GM04503 (cell line): ENCODE measurements around the gene S100A4.
"Not testable (repeated sequence)": the region's sequence is repeated elsewhere in the genome, so short reads cannot be mapped to it uniquely, and the experiment has no call there.

Source experiments
- DNase-seq: peaks from one replicate; pipeline ENCODE4 v3.0.0-alpha.2; 2012; ENCODE audit warnings: low read depth

S100A4 gene

DNA sequence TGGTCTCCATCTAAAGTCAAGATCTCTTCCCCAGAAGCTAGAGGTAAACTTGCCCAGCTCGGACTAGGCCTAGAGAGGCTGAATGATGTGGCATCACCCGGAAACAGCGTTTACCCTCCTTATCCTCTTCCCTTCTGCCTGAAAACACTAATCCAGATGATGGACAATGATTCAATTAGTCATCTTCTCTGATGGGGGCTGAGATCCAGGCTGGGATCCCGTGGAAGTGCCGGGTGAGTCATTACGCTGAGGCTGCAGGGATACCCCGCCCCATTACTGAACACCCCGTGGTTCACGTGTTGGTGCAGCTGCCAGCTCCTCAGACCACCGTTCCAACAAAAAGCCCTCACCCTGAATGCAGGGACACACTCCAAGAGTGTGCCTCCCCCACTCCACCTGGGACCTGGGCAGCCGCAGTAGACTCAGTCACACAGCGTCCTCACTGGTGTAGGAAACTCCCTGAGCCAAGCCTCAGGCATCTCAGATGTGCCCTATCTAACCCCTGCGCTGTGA lies 11.9 kb downstream of the S100A4 start:
- peak; percentile 76 for DNase-seq

DNA sequence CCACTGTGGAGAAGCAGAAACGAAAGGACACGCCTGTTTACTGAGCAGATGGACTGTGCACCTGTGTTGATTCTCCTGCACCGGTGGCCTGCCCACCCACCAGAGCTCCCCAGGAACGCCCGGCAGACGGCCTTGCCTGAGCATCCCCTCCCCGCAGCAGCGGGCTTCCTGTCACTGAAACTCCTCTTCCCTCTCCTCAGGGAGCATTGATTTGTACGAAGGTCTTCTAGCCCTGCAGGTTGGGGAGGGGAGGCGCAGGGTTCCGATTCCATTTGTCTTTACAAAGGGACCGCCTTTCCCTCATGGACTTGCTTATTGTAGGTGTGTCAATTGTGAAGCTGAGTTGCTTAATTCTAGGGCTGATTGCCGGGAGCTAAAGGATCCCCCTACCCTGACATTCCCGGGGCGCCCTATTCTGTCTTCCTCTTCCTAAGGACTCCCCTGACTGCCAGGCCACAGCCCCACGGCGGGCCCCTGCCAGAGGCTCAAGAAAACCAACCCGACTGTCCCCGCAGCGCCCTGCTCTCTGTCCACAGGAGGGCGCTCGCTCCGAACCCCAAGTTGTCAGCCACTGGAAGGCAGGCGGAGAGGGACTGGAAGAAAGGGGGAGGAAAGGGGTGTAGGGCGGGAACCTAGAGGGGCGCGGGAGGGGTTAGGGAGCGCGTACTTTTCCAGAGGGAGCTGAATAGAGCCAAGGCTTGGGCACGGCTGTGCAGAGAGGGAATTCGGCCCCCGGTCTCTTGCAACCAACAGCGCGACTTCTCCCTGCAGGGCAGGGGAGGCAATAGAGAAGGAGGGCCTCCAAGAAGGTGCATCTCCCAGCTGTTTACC lies 12.6 kb downstream of the S100A4 start:
- DNase-seq, result no peak

DNA sequence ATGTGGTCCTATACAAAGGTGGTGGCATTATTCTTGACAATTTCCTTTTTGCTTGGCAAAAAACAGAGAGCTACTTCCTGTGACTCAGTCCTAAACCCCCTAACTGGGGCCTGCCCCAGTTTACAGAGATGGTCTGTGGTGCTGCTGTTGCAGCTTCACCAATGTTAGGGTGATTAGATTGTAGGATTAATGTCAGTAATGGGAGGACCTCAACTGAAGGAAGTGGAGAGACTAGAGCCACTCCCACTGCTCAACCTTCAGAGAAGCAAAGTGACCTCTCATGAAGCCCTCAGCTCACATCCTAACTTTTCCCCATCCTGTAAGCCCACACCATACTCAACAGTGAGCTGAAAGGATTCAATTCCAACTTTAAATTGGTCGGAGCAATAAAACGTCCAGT lies 13.4 kb downstream of the S100A4 start:
- no peak for DNase-seq

DNA sequence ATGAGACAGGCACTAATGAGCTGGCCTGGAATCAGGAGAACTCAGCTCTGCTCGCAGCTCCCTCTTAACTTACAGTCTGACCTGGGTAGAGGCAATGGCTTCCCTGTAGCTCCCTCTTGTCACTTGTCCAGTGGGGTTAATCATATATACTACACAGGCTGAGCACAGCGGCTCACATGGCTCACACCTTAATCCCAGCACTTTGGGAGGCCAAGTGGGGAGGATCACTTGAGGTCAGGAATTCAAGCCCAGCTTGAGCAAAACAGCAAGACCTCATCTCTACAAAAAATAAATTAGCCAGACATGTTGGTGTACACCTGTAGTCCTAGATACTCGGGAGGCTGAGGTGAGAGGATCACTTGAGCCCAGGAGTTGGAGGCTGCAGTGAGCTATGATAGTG lies 14.0 kb downstream of the S100A4 start:
- DNase-seq, result no peak

DNA sequence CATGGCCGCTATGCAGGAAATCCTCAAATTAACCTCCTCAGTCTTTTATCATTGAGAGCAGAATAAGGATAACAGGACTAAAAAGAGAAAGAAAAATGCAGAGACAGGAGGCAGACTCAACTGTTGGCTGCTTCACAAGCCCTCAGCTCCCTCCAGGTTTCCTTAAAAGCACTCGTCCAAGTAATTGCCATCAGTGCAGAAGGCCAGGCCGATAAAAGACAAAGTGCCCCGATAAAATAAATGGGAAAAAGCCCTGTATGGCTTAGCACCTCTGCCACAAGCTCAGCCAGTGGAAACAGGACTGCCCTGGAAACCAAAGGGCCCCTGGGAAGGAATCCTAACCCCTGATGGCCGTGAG lies 17.9 kb downstream of the S100A4 start:
- DNase-seq, result no peak

DNA sequence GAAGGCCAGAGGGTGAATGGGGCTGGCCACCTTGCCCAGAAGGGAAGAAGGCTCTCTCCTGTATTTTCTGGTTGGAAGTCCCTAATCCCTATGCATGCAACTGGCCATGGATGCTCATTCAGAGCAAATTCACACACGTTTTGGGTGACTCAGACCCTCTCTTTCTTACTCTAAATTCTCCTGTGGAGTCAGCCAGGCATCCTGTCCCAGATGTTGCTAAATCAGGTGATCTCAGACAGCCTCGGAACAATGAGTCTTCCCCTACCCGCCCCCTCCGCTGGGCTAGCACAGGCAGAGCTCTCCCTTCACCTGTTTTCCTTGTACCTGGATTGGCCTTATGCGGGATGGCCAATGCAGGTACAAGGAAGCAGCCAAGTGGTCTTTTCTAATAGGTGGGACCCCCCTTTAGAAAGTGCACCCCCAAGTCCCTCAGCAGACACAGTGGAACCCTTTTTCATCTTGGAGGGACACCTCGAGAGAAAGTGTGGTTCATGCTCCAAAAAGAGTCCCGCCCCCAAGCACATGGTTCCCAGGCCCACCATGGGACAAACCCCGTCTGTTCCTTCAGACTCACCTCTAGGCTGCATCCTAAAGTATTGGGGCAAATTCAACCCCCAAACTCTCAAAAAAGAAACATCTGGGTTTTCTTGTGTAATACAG lies 18.5 kb downstream of the S100A4 start:
- DNase-seq, result no peak

DNA sequence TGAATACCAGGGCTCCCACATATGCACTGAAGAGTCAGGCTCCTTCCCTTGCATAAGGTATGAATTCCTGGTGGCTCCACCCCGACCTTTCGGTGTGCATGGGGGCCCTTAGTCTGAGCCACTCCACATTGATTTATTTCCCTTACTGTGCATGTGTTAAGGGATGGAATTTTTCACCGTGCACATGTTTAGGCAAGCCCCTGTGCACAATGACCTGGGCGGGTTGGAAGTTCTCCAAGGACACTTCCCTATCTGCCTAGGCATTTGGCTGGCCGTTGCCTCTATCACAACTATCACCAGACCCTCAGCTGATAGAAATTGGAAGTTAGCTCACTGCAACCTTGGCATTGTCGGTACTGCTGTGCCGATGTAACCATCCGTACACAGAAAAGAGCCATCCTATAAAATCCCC lies 19.5 kb downstream of the S100A4 start:
- DNase-seq, result no peak

DNA sequence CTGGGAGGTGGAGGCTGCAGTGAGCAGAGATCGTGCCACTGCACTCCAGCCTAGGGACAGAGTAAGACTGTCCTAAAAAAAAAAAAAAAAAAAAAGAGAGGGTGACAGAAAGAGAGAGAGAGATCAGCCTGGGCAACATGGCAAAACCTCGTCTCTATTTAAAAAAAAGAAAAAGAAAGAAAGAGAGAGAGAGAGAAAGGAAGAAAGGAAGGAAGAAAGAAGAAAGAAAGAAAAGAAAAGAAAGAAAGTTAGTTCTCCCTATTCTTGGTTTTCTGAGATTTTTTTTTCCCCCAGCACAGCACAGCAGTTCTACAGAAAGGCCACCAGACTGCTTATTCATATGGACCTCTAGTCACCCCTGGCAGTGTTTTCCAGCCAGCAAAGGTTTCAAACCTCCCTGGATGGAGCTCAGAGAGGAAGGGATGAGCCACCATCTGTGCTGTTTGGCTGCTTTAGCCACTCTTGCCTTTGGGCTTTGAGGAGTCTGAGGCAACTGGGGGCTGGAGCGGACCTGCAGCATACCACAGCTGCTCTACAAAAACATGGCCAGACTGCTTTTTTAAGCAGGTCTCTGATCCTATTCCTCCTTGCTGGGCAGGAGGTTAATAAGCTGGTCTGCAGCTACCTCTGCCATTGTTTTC lies 20.4 kb downstream of the S100A4 start:
- no peak for DNase-seq

DNA sequence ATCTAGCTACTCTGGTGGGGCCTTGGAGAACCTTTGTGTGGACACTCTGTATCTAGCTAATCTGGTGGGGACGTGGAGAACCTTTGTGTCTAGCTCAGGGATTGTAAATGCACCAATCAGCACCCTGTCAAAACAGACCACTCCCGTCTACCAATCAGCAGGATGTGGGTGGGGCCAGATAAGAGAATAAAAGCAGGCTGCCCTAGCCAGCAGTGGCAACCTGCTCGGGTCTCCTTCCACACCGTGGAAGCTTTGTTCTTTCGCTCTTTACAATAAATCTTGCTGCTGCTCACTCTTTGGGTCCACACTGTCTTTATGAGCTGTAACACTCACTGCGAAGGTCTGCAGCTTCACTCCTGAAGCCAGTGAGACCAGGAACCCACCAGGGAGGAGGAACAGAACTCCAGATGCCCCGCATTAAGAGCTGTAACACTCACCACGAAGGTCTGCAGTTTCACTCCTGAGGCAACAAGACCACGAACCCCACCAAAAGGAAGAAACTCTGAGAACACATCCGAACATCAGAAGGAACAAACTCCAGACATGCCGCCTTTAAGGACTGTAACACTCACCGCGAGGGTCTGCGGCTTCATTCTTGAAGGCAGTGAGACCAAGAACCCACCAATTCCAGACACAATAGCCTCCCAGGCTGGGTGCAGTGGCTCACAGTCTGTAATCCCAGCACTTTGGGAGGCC lies 23.1 kb downstream of the S100A4 start:
- DNase-seq, result not testable (repeated sequence)

DNA sequence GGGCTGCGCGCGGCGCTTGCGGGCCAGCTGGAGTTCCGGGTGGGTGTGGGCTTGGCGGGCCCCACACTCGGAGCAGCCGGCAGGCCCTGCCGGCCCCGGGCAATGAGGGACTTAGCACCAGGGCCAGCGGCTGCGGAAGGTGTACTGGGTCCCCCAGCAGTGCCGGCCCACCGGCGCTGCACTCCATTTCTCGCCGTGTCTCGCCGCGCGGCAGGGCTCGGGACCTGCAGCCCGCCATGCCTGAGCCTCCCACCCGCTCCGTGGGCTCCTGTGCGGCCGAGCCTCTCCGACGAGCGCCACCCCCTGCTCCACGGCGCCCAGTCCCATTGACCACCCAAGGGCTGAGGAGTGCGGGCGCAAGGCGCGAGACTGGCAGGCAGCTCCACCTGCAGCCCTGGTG lies 23.8 kb downstream of the S100A4 start:
- DNase-seq, result not testable (repeated sequence)

DNA sequence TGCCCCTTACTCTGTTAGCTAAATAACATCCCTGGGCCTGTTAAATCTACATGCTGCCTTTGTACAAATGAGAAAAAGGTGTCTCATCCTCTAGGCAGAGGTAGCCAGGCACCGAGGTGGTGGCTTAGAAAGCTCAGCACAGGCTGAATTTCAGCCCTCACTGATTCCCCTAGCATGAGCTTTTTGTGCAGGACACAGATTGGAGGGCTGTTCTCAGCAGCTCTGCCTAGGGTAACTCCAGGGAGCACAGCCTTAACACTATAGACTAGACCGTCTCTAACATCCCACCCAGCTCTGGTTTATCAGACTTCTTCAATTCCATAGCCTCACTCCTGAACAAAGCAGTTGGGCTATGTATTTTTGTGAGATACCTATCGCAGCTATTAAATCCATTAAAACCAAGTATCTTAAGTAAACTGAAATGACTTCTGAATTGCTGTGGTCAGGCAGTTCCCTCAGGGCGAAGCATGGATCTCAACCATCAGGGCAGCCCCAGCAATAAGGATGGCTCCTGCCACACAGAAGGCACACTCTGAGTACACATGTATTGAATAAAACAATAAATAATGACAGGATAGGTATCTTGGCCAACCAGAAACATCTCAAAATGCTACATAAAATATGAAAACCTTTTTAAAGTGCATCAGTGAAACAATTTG lies 24.7 kb downstream of the S100A4 start:
- DNase-seq, result no peak

DNA sequence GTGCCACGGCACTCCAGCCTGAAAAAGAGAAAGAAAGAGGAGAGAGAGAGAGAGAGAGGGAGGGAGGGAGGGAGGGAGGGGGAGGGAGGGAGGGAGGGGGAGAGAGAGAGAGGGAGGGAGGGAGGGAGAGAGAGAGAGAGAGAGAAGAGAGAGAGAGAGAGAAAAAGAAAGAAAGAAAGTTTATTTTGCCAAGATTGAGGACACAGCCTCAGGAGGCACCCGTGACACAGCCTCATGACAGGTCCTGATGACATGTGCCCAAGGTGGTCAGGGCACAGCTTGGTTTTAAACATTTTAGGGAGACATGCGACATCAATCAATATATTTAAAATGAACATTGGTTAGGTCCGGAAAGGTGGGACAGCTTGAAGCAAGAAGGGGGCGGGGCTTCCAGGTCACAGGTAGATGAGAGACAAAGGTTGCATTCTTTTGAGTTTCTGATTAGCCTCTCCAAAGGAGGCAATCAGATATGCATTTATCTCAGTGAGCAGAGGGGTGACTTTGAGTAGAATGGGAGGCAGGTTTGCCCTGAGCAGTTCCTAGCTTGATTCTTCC lies 25.4 kb downstream of the S100A4 start:
- DNase-seq, result not testable (repeated sequence)

DNA sequence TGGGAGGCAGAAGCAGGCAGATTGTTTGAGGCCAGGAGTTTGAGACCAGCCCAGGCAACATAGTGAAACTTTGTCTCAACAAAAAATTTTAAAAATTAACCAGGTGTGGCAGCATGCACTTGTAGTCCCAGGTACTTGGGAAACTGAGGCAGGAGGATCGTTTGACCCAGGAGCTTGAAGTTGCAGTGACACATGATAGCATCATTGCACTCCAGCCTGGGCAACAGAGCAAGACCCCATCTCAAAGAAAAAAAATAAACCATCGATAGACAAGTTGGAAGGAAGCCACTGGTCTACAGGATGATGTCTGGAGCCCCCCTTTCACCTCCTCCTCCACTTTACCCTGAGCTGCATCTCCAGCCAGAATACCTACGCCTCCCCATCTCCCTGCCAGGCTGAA lies 26.4 kb downstream of the S100A4 start:
- no peak for DNase-seq

DNA sequence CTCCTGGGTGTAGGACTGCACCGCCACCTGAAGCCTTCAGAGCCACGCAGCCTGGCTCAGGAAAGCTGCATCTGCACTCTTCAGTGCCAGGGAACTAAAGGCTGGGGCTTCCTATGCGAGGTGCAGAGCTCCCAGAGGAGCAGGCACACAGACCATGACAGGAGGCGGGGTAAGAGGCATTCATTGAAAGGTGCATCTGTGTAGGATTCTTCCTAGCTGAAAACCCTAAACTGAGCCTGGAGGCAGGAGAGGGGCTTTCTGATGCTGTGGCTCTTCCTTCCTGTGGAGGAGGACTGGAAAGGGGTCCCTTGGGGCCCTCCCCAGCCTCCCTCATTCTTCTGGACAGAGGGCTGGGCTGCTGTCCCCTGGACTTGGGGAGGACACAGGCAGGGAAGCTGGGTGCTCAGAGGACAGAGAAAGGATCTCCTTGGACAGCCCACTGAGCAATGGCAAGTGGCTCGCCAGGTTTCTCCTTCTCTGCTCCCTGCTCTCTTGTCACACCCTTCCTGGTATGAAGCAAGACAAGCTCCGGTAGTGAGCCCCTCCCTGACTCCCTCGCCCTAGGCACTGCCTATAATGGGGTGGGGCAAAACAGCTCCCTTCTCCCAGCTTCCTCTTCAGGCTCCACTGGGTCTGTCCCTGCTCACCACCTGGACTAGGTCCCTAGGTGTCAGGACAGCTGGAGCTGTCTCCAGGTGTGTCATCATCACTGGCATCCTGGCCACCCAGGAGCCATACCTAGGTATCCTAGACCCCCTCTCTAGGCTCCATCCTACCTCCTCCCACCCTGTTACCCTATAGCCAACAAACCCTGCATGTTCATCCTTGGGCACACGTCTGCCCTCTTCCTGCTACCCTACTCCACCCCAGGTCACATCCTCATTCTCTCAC lies 29.9 kb downstream of the S100A4 start:
- no peak for DNase-seq

DNA sequence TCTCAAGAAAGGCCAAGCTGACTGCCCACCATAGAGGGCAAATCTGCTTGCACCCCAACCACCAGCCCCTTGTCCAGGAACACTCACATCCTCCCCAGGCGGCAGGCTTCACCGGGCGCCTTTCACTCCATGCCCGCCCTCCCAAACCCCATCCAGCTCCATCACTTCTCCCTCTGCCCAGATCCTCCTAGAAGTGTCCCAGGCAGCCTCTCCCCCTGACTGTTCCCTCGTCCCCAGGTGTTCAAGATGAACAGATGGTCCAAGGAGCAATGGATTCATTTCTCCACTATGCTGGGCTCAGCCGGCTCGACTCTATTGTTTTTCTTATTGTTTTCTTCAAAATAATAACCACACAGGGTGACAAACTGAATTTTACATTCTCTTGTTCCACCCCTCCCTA lies 31.9 kb downstream of the S100A4 start:
- no peak for DNase-seq

DNA sequence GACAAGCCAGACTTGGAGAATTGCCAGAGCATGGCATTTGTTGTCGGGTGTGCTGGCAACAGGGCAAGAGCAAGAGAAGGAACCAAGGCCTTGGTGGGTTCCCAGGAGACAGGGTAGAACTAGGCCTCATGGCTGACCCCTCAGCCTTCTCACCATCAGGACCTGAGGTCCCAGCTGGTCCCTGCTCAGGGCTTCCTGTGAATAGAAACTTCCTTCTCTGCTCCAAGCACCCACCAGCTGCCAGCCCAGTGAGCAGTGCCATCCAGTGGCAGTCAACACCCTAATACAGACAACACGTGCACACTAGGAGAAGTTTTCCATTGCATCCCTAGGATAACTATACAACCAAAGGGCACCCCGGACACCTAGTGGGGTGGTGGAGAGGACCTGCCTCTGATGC lies 32.6 kb downstream of the S100A4 start:
- DNase-seq, result no peak

DNA sequence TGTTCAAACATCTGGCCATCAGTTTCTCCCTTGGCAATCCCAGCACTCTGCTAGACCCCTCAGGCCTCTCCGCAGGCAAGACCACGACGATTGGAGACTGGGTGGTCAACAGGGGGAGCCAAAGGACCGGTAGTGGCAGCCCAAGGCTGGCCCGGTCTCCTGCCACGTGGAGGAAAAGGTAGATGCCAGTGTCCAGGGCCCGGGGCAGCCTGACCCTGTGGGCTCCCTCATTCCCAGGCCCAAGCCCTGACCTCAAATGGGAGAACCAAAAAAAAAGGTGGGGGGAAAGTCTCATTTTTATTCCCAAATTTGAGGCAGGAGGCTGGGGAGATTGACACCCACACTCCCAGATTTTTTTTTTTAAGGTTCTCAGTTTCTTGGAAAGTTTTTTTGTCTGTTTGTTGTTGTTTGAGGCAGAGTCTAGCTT lies 34.6 kb downstream of the S100A4 start:
- no peak for DNase-seq

DNA sequence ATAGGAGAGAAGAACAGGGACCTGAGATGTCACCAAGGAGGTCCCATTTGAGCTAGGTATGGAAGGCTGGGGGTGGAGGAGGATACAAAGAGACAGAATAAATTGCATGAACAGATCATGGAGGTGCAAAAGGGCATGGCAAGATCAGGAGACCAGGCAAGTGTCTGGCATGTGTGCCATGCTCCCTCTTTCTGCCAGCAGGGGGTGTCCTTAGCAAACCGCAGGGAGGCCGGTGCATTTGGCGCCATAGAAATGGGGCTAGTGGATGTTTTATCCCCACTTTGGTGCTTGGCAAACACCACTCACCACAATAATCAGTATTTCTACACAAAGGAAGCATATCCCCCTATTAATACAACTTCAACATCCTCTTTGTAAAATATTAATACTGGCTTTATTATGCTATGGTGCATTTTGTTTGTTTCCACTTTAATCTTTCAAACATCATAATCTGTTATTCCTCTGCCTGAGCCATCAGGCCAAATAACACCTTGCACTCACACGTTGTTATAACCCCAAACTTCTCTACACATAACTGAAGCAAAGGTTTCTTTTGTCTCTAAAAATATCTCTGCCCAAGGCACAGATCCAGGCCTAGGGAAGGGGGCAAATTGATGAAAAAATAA lies 35.8 kb downstream of the S100A4 start:
- DNase-seq, result no peak

DNA sequence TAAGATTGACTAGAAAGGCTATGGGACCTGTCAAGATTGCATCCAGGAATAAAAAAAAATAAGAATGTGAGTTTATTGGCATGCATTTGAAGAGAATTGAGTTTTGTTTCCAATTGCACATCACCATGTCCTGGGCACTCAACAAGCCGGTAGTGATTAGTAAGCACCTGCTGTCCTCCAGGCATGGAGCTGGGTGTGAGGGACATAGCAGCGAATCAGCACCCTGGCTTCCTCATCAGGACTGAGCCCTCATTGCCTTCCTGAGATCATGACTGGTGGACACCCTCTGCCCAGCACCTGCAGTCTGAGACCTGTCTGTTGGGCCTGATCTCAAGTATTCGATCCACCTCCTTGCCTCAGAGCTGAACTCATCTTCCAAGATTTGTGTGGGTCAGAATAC lies 36.6 kb downstream of the S100A4 start:
- DNase-seq, result no peak
